HG03342 (cell line): ENCODE data around the gene NAT8L.
A peak's percentile ranks its signal among the peaks of the same experiment; 100 is the strongest.
"Not testable (repeated sequence)": the region's sequence is repeated elsewhere in the genome, so short reads cannot be mapped to it uniquely, and the experiment has no call there.

Source experiments
- ATAC-seq: cut with Tn5 transposase; IDR thresholded peaks from one replicate; pipeline ENCODE4 v1.9.1; 2021; ENCODE audit warnings: mild to moderate bottlenecking, moderate library complexity; ENCODE audit not compliant: unreplicated experiment

Gene NAT8L, protein sequence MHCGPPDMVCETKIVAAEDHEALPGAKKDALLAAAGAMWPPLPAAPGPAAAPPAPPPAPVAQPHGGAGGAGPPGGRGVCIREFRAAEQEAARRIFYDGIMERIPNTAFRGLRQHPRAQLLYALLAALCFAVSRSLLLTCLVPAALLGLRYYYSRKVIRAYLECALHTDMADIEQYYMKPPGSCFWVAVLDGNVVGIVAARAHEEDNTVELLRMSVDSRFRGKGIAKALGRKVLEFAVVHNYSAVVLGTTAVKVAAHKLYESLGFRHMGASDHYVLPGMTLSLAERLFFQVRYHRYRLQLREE

DNA sequence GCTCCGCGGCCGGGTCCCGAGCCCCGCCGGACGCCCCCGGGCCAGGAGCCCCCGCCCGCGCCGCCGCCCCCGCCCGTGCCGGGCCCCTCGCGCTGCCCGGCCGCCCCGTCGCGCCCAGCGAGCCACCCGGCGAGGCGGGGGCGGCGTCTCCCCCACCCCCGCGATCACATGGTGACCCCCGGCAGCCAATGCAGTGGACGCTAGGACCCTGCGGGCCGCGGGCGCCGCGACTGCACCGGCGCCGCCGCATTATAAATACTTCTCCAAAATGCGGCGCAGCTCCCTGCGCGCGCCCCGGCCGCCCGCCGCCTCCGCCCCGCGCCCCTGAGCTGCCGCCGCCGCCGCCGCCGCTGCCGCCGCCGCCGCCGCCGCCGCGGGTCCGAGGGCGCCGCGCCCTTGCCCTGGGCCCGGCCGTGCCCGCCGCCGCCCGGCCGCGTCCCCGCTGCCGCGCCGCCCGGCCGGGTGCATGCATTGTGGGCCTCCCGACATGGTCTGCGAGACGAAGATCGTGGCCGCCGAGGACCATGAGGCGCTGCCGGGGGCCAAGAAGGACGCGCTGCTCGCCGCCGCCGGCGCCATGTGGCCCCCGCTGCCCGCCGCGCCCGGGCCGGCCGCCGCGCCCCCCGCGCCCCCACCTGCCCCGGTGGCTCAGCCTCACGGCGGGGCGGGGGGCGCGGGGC is at the start of gene NAT8L:
Gene NAT8L (plus strand): TSS at position 282 of the 680 bp plus-strand sequence. CDS start 185 bp downstream, at position 467.
- ATAC-seq: no peak

DNA sequence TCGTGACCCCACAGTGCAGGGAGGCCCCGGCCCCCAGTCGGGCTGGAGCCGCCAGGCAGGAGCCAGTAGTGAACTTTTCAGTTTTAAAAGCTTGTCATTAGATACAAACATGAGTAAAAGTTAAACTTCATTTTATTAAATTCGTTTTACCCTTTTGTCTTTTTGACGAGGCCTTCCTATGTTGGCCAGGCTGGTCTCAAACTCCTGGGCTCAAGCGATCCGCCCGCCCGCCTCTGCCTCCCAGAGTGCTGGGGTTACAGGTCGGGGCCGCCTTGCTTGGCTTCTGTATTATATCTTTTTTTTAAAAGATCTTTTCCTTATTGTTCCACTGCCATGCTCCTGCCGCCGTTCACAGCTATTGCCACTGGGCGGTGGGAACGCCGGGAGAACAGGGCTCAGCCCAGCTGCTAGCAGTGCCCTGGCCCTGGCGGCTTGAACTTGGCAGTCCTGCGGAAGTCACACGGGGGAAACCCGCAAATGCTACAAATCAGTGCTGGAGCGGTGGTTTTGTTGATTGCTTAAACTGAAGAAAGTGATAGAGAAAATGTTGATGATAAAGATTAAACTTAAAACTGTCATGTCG is 49.4 kb upstream of the NAT8L start:
- ATAC-seq: no peak

DNA sequence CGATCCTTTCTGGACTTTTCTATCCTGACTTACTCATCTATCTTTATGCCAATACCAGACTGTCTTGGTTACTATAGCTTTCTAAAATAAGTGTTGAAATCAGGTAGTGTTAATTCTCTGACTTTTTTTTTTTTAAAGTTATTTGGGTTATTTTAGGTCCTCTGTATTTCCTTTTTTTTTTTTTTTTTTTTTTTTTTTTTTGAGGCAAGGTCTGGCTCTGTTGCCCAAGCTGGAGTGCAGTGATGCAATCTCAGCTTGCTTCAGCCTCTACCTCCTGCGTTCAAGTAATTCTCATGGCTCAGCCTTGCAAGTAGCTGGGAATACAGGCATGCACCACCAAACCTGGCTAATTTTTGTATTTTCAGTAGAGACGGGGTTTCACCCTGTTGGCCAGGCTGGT is 47.5 kb upstream of the NAT8L start:
- ATAC-seq: no peak

GRCh38 chr4:2015008-2015407 is 44.1 kb upstream of the NAT8L start:
- no peak for ATAC-seq

- not testable (repeated sequence) for ATAC-seq
Observed at GRCh38 chr4:2021358-2022018, 37.6 kb upstream of the NAT8L start.

GRCh38 chr4:2024683-2025082 is 34.4 kb upstream of the NAT8L start:
- ATAC-seq: no peak

DNA sequence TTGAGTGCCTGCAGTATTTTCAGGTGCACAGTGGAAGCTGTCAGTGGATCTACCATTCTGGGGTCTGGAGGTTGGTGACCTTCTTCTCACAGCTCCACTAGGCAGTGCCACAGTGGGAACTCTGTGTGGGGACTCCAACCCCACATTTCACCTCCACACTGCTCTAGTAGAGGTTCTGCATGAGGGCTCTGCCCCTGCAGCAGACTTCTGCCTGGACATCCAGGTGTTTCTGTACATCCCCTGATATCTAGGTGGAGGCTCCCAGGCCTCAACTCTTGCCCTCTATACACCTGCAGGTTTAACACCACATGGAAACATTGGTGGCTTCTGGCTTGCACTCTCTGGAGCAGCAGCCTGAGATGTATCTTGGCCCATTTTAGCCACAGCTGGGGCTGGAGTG is 33.3 kb upstream of the NAT8L start:
- ATAC-seq: no peak

- not testable (repeated sequence) for ATAC-seq
Observed at GRCh38 chr4:2027120-2027519, 32.0 kb upstream of the NAT8L start.

- not testable (repeated sequence) for ATAC-seq
Observed at GRCh38 chr4:2031161-2031560, 28.0 kb upstream of the NAT8L start.

- ATAC-seq: no peak
Observed at GRCh38 chr4:2036327-2036726, 22.8 kb upstream of the NAT8L start.

DNA sequence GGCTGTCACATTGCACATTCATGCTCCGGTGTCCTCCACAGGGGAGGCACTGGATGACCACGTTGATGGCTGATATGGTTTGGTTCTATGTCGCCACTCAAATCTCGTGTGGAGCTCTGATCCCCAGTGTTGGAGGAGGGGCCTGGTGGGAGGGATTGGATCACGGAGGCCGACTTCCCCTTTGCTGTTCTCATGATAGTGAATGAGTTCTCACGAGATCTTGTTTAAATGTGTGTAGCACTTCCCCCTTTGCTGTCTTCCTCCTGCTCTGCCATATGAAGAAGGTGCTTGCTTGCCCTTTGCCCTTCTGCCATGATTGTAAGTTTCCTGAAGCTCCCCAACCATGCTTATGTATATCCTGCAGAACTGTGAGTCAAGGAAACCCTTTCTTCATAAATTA is 22.3 kb upstream of the NAT8L start:
- ATAC-seq: no peak

GRCh38 chr4:2040391-2041238 is 18.5 kb upstream of the NAT8L start:
- ATAC-seq: no peak

- peak; percentile 67 for ATAC-seq
Observed at GRCh38 chr4:2041239-2042130, 17.6 kb upstream of the NAT8L start.

DNA sequence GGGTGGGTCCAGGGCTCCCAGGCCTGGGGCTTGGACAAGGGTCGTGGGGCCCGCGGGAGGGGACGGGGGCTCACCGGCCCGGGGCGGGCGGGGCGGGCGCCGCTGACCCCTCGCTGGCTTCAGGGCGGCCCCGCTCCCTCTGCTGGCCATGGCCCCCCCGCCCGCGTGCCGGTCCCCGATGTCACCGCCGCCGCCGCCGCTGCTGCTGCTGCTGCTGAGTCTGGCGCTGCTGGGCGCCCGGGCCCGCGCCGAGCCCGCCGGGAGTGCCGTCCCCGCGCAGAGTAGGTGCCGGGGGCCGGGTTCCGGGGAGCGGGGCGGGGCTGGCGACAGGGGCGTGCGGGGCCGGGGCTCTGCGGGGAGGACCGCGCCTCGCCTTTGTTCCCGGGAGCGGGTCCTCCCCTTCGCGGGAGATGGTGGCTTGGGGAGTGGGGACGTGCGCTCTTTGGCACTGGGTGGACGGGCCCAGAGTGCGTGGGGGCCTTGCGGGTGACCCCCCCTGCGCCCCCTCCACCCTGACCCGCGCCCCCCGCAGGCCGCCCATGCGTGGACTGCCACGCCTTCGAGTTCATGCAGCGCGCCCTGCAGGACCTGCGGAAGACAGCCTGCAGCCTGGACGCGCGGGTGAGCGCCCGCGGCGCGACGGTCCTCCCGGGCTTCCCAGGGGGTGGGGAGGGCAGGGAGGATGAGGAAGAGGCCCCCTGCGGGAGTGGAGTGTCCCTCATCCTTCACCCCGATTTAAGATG is 16.8 kb upstream of the NAT8L start:
- ATAC-seq: peak; percentile 19

DNA sequence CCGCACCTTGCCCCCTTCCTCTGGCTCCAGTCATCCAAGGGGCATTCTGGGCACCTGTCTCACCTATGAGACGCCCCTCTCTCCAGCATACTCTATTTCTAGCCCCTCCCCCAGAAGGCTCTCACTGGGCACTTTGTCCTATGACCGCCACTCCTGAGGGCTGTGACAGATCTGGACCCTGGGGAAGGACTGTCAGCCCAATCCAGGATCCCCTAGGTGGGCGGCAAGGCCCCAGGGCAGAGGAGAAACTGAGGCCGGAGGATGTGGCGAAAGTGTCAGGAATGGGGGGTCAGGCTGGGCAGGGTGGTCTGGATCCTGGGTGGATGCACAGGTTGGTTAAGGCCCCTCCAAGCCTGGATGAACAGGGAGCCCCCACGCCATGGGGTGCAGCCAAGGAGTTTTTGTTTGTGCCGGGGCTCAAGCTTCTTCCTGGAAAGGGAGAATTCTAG is 16.2 kb upstream of the NAT8L start:
- no peak for ATAC-seq

GRCh38 chr4:2043396-2044118 is 15.6 kb upstream of the NAT8L start:
- no peak for ATAC-seq

- no peak for ATAC-seq
Observed at GRCh38 chr4:2044119-2044485, 15.0 kb upstream of the NAT8L start.
